NB4 (cell line): ENCODE measurements around the gene ATG16L1.

ENCODE experiments used
- DNase-seq: peaks from one replicate; pipeline ENCODE4 v3.0.0; 2010; ENCODE audit warnings: low read depth
- H3K4me3 ChIP-seq: one replicate; pipeline ENCODE4 v1.5.1; 2011; ENCODE audit warnings: mild to moderate bottlenecking, low read depth, low read length, moderate library complexity
- CTCF ChIP-seq: IDR thresholded peaks from one replicate; pipeline ENCODE4 v1.5.1; 2012; ENCODE audit warnings: low read depth, low read length
- MAX ChIP-seq: IDR thresholded peaks from 2 replicates; pipeline ENCODE4 v1.6.1; 2011; ENCODE audit warnings: low read depth, low read length
- MYC ChIP-seq: IDR thresholded peaks from 2 replicates; pipeline ENCODE4 v1.6.1; 2011; ENCODE audit warnings: low read depth, low read length
- POLR2A ChIP-seq: IDR thresholded peaks from 2 replicates; pipeline ENCODE4 v1.6.1; 2011; ENCODE audit warnings: mild to moderate bottlenecking; ENCODE audit not compliant: insufficient read length; ENCODE audit errors: extremely low read depth

Gene ATG16L1

GRCh38 chr2:233245406-233245805 is 6.1 kb upstream of the ATG16L1 start:
- DNase-seq = no peak
- TF ChIP-seq CTCF (no peak), POLR2A (no peak), MYC (no peak), MAX (no peak)
- no peak overlapping the region for H3K4me3 ChIP-seq

- no peak for DNase-seq
- TF ChIP-seq POLR2A = no peak
- TF ChIP-seq CTCF = no peak
- TF ChIP-seq MYC = no peak
- TF ChIP-seq MAX = no peak
- no peak overlapping the region for H3K4me3 ChIP-seq
Measured at GRCh38 chr2:233247116-233247515, 4.4 kb upstream of the ATG16L1 start.

- peak; percentile 52 for DNase-seq
- no peak for TF ChIP-seq MAX
- no peak overlapping the region for H3K4me3 ChIP-seq
Measured at GRCh38 chr2:233247744-233248143, 3.7 kb upstream of the ATG16L1 start.

- no peak overlapping the region for H3K4me3 ChIP-seq
- DNase-seq = peak; percentile 81
- no peak for TF ChIP-seq POLR2A
- TF ChIP-seq MYC = peak; percentile 78
- TF ChIP-seq CTCF = no peak
- TF ChIP-seq MAX = peak; percentile 64
Measured at GRCh38 chr2:233248999-233249398, 2.5 kb upstream of the ATG16L1 start.

GRCh38 chr2:233250568-233250967 is 905 bp upstream of the ATG16L1 start:
- DNase-seq = no peak
- H3K4me3 ChIP-seq = no peak overlapping the region
- TF ChIP-seq MYC (no peak), CTCF (no peak), POLR2A (no peak), MAX (no peak)

- DNase-seq = no peak
- no peak for TF ChIP-seq MYC
- no peak for TF ChIP-seq MAX
- TF ChIP-seq POLR2A = no peak
- no peak for TF ChIP-seq CTCF
- peak overlapping the region; percentile 40 for H3K4me3 ChIP-seq
Measured at GRCh38 chr2:233250985-233251305, 528 bp upstream of the ATG16L1 start.

GRCh38 chr2:233252227-233252626 is 754 bp downstream of the ATG16L1 start:
- TF ChIP-seq POLR2A = no peak
- no peak for TF ChIP-seq MYC
- no peak for TF ChIP-seq CTCF
- TF ChIP-seq MAX = no peak
- H3K4me3 ChIP-seq = peak overlapping the region; percentile 92
- peak; percentile 34 for DNase-seq
